DOHH2 (cell line): ENCODE results near the gene SCN5A.

Experiments used
- CTCF ChIP-seq: fragments of 200-600 bp; sonication (generic); IDR thresholded peaks from one replicate; pipeline ENCODE4 v1.5.1; 2014; ENCODE audit warnings: antibody characterized with exemption, mild to moderate bottlenecking, low read depth, low read length; ENCODE audit not compliant: poor library complexity, severe bottlenecking
- EZH2phosphoT487 ChIP-seq: fragments of 200-600 bp; sonication (generic); IDR thresholded peaks from 2 replicates; pipeline ENCODE4 v1.6.1; 2017; ENCODE audit warnings: borderline replicate concordance, mild to moderate bottlenecking, antibody characterized with exemption, low read length, moderate library complexity, mixed read lengths

- TF ChIP-seq EZH2phosphoT487 (no peak), CTCF (no peak)
Observed at GRCh38 chr3:38555926-38556325, 93.6 kb downstream of the SCN5A start.
